Esophagus muscularis mucosa (tissue), 4 donors: Measurements from ENCODE around the gene GPR152.

Experiments
- CTCF ChIP-seq, 3 experiments: fragments of 200-600 bp in 2 of 3; fragments of 450-650 bp in 1 of 3; sonication (generic) in 2 of 3; IDR thresholded peaks; one replicate each; pipeline ENCODE4 v1.5.1; 2017 to 2019; ENCODE audit warnings: antibody characterized with exemption in 3 of 3, mild to moderate bottlenecking in 2 of 3, moderate library complexity in 1 of 3
- EP300 ChIP-seq: sonication (generic); formaldehyde crosslinking; IDR thresholded peaks from one replicate; pipeline ENCODE4 v1.6.1; 2017; ENCODE audit warnings: antibody characterized with exemption
- POLR2A ChIP-seq: fragments of 450-650 bp; IDR thresholded peaks from one replicate; pipeline ENCODE4 v1.6.1; 2017; ENCODE audit warnings: antibody characterized with exemption, moderate library complexity, mild to moderate bottlenecking, low read depth
- POLR2AphosphoS5 ChIP-seq, 2 donors: sonication (generic); formaldehyde crosslinking; IDR thresholded peaks; one replicate each; pipeline ENCODE4 v1.6.1; 2017; ENCODE audit warnings: antibody characterized with exemption in 2 of 2

GRCh38 chr11:67437809-67438157 lies 14.7 kb downstream of the GPR152 start:
- no peak for TF ChIP-seq CTCF (IDR thresholded peaks at IDR 0.05)
- no peak for TF ChIP-seq POLR2A
- TF ChIP-seq POLR2AphosphoS5 (IDR thresholded peaks at IDR 0.05): no peak
- no peak for TF ChIP-seq EP300
